Karpas-422 (cell line): ENCODE results near the gene ZNF335. TPM values are rescaled to one million over a fixed set of nuclear protein-coding genes. Genes with fewer than 3 reads are reported as not detected.
"Not testable (repeated sequence)": the region's sequence is repeated elsewhere in the genome, so short reads cannot be mapped to it uniquely, and the experiment has no call there.

Experiments
- DNase-seq: peaks from one replicate; pipeline ENCODE4 v3.0.0-alpha.2; 2015
- H2AFZ ChIP-seq: fragments of 200-600 bp; sonication (generic); 2 replicates; pipeline ENCODE4 v1.6.1; 2014; ENCODE audit warnings: antibody characterized with exemption, low read length, mixed read lengths
- H3K27ac ChIP-seq: fragments of 200-600 bp; sonication (generic); 2 replicates; pipeline ENCODE4 v1.5.1; 2014; ENCODE audit warnings: mild to moderate bottlenecking, low read length, moderate library complexity
- H3K27me3 ChIP-seq: fragments of 200-600 bp; sonication (generic); 2 replicates; pipeline ENCODE4 v1.6.1; 2014; ENCODE audit warnings: low read length, mixed read lengths
- H3K36me3 ChIP-seq: fragments of 200-600 bp; sonication (generic); 2 replicates; pipeline ENCODE4 v1.6.1; 2014; ENCODE audit warnings: low read length, mixed read lengths; ENCODE audit not compliant: insufficient read depth
- H3K4me1 ChIP-seq: fragments of 200-600 bp; sonication (generic); 2 replicates; pipeline ENCODE4 v1.6.1; 2014; ENCODE audit warnings: mild to moderate bottlenecking, low read length, mixed read lengths
- H3K4me2 ChIP-seq: fragments of 200-600 bp; sonication (generic); 2 replicates; pipeline ENCODE4 v1.6.1; 2014; ENCODE audit warnings: low read length, low read depth, mild to moderate bottlenecking; ENCODE audit not compliant: poor library complexity, severe bottlenecking
- H3K4me3 ChIP-seq: fragments of 200-600 bp; sonication (generic); 2 replicates; pipeline ENCODE4 v1.5.1; 2014; ENCODE audit warnings: mild to moderate bottlenecking, antibody characterized with exemption, low read length, mixed read lengths
- H3K79me2 ChIP-seq: fragments of 200-600 bp; sonication (generic); 2 replicates; pipeline ENCODE4 v1.6.1; 2014; ENCODE audit warnings: mild to moderate bottlenecking, low read length, mixed read lengths
- H3K9ac ChIP-seq: fragments of 200-600 bp; sonication (generic); 2 replicates; pipeline ENCODE4 v1.6.0; 2014; ENCODE audit warnings: low read length
- H3K9me2 ChIP-seq: fragments of 200-600 bp; sonication (generic), shearing (Covaris generic); replicated peaks from 2 replicates; pipeline ENCODE4 v1.6.0; 2014; ENCODE audit warnings: mild to moderate bottlenecking, low read length, moderate library complexity; ENCODE audit not compliant: insufficient read depth
- H3K9me3 ChIP-seq: fragments of 300-700, 200-600 bp; sonication (generic); 2 replicates; pipeline ENCODE4 v1.6.1; 2014; ENCODE audit warnings: low read length, mixed read lengths
- H4K20me1 ChIP-seq: fragments of 200-600 bp; sonication (generic); 2 replicates; pipeline ENCODE4 v1.6.1; 2014; ENCODE audit warnings: mild to moderate bottlenecking, antibody characterized with exemption, low read length, low read depth; ENCODE audit not compliant: insufficient read depth
- total RNA-seq: library from RNA; depleted of rRNA; stranded (reverse); fragments of >200 nt; shearing (Covaris generic); gene quantifications from 2 replicates; pipeline ENCODE4 v1.2.3, GENCODE V29; 2014; ENCODE audit warnings: low replicate concordance

Gene ZNF335
- total RNA-seq, 1 experiment from 2014 or later, result 13.2 TPM

GRCh38 chr20:45998761-45999160 lies 26.8 kb upstream of the ZNF335 start:
- Histone ChIP-seq H3K4me3 (no peak overlapping the region), H3K36me3 (no peaks in the 10 kb centered on the region), H2AFZ (no peak overlapping the region), H3K27me3 (no peaks in the 10 kb centered on the region), H3K9ac (no peak overlapping the region), H3K27ac (no peak overlapping the region), H3K4me1 (no peaks in the 10 kb centered on the region), H3K4me2 (no peak overlapping the region), H4K20me1 (no peaks in the 10 kb centered on the region), H3K9me2 (no peaks in the 10 kb centered on the region), H3K79me2 (no peaks in the 10 kb centered on the region), H3K9me3 (no peaks in the 10 kb centered on the region)
- no peak for DNase-seq

DNA sequence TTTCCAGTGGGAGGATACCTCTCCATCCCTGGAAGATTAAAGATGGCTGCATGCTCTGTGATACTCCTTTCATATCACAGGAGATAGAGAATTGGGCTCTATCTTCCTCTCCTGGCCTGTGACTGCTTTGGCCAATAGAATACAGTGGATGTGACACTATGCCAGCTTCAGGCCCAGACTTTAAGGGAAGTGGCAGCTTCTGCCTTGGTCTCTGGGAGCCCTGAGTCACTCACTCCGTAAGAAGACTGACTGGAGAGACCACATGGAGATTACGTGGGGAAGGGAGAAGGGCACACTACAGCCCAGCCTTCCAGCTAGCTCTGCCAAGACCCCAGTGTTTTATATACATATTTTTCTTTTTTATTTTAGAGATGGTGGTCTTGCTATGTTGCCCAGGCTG lies 26.3 kb upstream of the ZNF335 start:
- Histone ChIP-seq H3K79me2 (no peaks in the 10 kb centered on the region), H3K9ac (no peak overlapping the region), H3K36me3 (no peaks in the 10 kb centered on the region), H3K4me3 (no peak overlapping the region), H2AFZ (no peak overlapping the region), H3K9me2 (no peaks in the 10 kb centered on the region), H3K4me2 (no peak overlapping the region), H3K27ac (no peak overlapping the region), H3K27me3 (no peaks in the 10 kb centered on the region), H3K9me3 (no peaks in the 10 kb centered on the region), H3K4me1 (no peaks in the 10 kb centered on the region), H4K20me1 (no peaks in the 10 kb centered on the region)
- DNase-seq, result no peak

DNA sequence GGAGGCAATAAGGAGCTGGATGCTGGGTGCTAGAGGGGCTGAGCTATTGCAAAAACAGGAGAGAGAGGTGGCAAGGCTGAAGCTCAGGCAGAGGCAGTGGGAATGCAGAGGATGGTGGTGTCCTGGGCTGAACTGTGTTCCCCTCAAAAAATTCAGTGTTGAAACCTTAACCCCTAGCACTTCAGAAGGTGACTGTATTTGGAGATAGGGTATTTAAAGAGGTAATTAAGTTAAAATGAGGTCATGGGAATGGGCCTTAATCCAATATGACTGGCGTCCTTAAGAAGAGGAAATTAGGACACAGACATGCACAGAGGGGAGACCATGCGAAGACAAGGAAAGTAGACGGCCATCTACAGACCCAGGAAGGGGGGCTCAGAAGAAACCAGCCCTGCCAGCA lies 25.2 kb upstream of the ZNF335 start:
- Histone ChIP-seq H3K79me2 (no peaks in the 10 kb centered on the region), H3K27ac (no peak overlapping the region), H4K20me1 (no peaks in the 10 kb centered on the region), H3K9me3 (no peaks in the 10 kb centered on the region), H3K4me3 (no peak overlapping the region), H3K27me3 (no peaks in the 10 kb centered on the region), H3K36me3 (no peaks in the 10 kb centered on the region), H3K4me2 (no peak overlapping the region), H3K4me1 (no peaks in the 10 kb centered on the region), H2AFZ (no peak overlapping the region), H3K9me2 (no peaks in the 10 kb centered on the region), H3K9ac (no peak overlapping the region)
- no peak for DNase-seq

GRCh38 chr20:45995495-45996097 lies 23.6 kb upstream of the ZNF335 start:
- not testable (repeated sequence) for H3K4me3 ChIP-seq, H3K79me2 ChIP-seq, DNase-seq, H3K9me2 ChIP-seq, H3K9me3 ChIP-seq, H3K4me2 ChIP-seq, H4K20me1 ChIP-seq, H3K9ac ChIP-seq, H3K27ac ChIP-seq, H3K27me3 ChIP-seq, H3K4me1 ChIP-seq, H2AFZ ChIP-seq, H3K36me3 ChIP-seq

GRCh38 chr20:45994761-45995493 lies 22.9 kb upstream of the ZNF335 start:
- Histone ChIP-seq H3K9ac (no peak overlapping the region), H3K4me1 (peaks cover 3% of the 10 kb centered on the region; the same call in 1 of the 2 replicates), H3K27ac (no peak overlapping the region), H3K27me3 (no peaks in the 10 kb centered on the region), H2AFZ (no peak overlapping the region), H3K9me2 (no peaks in the 10 kb centered on the region), H3K9me3 (no peaks in the 10 kb centered on the region), H3K36me3 (no peaks in the 10 kb centered on the region), H3K79me2 (no peaks in the 10 kb centered on the region), H3K4me2 (no peak overlapping the region), H3K4me3 (no peak overlapping the region), H4K20me1 (no peaks in the 10 kb centered on the region)
- no peak for DNase-seq

GRCh38 chr20:45993197-45993951 lies 21.4 kb upstream of the ZNF335 start:
- no peak overlapping the region for H3K27ac ChIP-seq
- H3K4me3 ChIP-seq, result no peak overlapping the region
- no peaks in the 10 kb centered on the region for H3K9me3 ChIP-seq
- no peak overlapping the region for H2AFZ ChIP-seq
- no peaks in the 10 kb centered on the region for H3K79me2 ChIP-seq
- no peak overlapping the region for H3K9ac ChIP-seq
- no peaks in the 10 kb centered on the region for H3K27me3 ChIP-seq
- no peaks in the 10 kb centered on the region for H4K20me1 ChIP-seq
- no peak for DNase-seq
- peaks cover 3% of the 10 kb centered on the region; the same call in 1 of the 2 replicates for H3K4me1 ChIP-seq
- H3K4me2 ChIP-seq, result no peak overlapping the region
- H3K36me3 ChIP-seq, result no peaks in the 10 kb centered on the region
- no peaks in the 10 kb centered on the region for H3K9me2 ChIP-seq

GRCh38 chr20:45991616-45992015 lies 19.6 kb upstream of the ZNF335 start:
- no peaks in the 10 kb centered on the region for H3K36me3 ChIP-seq
- no peaks in the 10 kb centered on the region for H3K79me2 ChIP-seq
- H4K20me1 ChIP-seq, result no peaks in the 10 kb centered on the region
- no peak overlapping the region for H3K4me2 ChIP-seq
- no peaks in the 10 kb centered on the region for H3K27me3 ChIP-seq
- H3K4me1 ChIP-seq, result peaks cover 3% of the 10 kb centered on the region; the same call in 1 of the 2 replicates
- DNase-seq, result no peak
- H3K4me3 ChIP-seq, result no peak overlapping the region
- H2AFZ ChIP-seq, result no peak overlapping the region
- no peaks in the 10 kb centered on the region for H3K9me3 ChIP-seq
- no peak overlapping the region for H3K27ac ChIP-seq
- H3K9ac ChIP-seq, result no peak overlapping the region
- no peaks in the 10 kb centered on the region for H3K9me2 ChIP-seq

GRCh38 chr20:45988830-45989229 lies 16.8 kb upstream of the ZNF335 start:
- not testable (repeated sequence) for DNase-seq, H3K4me2 ChIP-seq, H3K79me2 ChIP-seq

More at GRCh38 chr20:45988830-45989229, 16.8 kb upstream of the ZNF335 start:
- not testable (repeated sequence) for H4K20me1 ChIP-seq, H3K36me3 ChIP-seq, H3K27me3 ChIP-seq, H3K9me2 ChIP-seq, H2AFZ ChIP-seq, H3K9ac ChIP-seq, H3K4me1 ChIP-seq, H3K4me3 ChIP-seq, H3K9me3 ChIP-seq, H3K27ac ChIP-seq
